NCI-H69 (cell line): ENCODE measurements around the gene CACNA1E.

Experiments
- DNase-seq: peaks from one replicate; lab custom pipeline; 2025; lab: John Stamatoyannopoulos, UW

CACNA1E gene

GRCh38 chr1:181632960-181633359 lies 149.6 kb downstream of the CACNA1E start:
- no peak for DNase-seq

DNA sequence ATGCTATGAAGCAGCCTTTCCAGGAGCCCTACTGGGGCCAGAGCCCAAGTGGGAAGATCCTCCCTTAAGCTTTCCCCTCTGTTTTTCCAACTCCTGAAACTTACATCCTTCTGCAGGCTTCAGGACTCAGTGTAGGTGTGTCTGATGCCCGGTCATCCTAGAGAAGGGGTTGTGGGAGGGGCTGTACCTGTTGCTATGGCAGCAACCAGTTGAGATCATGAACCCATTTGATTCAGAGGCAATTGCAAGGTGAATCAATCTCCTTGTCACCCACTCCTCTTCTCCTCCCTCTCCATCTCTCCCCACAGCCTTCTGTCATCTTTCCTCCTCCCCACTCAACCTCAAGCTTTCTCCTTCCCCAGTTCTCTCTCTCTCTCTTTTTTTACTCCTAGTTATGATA lies 151.8 kb downstream of the CACNA1E start:
- DNase-seq, result peak; percentile 41

DNA sequence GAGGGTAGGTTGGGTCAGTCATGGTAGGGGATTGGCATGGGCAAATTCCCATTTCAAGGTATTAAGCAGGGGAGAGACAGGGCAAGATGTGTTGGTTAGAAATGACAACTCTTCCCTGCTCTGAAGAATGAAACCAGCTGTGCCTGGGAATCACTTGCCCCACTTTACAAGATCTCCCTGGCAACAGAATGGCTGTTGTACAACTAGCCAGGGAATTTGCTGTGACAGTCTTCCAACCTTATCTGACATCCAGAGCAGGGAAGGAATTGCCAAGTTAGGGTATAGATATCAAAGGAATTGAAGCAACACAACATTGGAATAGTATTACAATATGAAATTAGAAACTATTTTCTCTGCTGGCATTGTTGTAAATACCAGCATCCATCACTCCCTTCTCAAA lies 154.7 kb downstream of the CACNA1E start:
- no peak for DNase-seq

- no peak for DNase-seq
Measured at GRCh38 chr1:181640956-181641355, 157.6 kb downstream of the CACNA1E start.

- DNase-seq, result no peak
Measured at GRCh38 chr1:181643631-181644030, 160.3 kb downstream of the CACNA1E start.

DNA sequence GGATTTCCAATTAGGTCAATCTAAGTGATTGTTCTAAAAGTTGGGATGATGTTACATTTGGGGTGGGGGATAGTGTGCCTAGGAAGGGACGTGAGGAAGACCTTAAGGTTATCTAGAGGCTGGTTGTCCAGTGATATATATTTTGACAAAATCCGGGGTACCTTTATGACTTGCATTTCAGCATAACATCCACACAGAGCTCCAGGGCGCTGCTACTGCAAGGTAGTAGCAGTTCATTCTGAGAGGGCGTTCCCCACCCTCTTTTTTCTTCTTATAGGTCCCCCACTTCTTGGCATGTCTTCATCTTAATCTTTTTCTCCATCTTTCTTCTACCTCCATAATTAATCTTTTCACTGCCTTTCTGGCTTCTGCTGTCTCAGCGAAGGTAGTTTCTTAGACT lies 161.9 kb downstream of the CACNA1E start:
- DNase-seq, result no peak

- peak; percentile 80 for DNase-seq
Measured at GRCh38 chr1:181646710-181647109, 163.4 kb downstream of the CACNA1E start.

- DNase-seq, result peak; percentile 89
Measured at GRCh38 chr1:181647314-181648035, 164.2 kb downstream of the CACNA1E start.

DNA sequence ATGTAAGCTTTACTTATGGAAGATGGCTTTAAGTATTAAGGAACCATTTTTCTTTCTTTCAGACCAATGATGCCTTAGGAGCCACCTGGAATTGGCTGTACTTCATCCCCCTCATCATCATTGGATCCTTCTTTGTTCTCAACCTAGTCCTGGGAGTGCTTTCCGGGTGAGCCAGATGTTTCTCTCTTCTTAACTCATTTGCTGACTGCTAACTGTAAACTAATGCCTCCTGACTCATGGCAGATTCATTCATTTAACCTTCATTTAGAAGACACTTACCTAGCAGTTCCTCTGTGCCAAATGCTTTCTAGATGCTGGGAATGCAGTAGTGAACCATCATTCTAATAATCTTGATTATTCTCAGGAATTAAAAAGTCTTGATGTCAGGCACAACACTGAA lies 168.0 kb downstream of the CACNA1E start:
- DNase-seq, result no peak

GRCh38 chr1:181655756-181656155 lies 172.4 kb downstream of the CACNA1E start:
- no peak for DNase-seq

DNA sequence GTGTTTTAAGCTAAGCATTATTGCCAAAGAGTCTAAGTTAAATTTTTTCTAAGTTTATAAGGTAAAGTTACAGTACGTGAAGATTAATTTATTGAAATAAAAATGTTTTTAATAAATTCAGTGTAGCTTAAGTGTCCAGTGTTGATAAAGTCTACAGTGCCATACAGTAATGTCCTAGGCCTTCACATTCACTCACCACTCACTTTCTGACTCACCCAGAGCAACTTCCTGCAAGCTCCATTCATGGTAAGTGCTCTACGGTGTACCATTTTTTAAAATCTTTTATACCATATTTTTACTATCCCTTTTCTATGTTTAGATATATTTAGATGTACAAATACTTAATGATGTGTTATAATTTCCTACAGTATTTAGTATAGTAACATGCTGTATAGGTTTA lies 173.2 kb downstream of the CACNA1E start:
- no peak for DNase-seq

DNA sequence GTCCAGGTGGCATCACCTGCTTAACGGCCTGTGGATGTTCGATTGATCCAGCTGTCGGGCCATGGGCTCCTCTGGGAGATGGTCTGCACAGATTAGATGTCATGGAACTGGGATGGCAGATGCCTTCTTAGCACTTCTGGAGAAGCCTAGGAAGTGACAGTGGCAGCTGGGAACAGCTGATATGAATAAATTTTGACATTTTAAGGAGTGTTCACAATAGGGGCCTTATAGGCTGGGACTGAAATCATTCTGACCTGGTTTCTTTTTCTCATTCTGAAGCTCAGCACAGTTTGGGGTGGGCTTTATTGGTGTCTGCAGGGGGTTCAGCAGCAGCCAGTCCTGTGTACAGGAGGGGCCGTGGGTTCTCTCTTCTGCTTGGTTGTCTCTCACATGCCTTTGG lies 175.3 kb downstream of the CACNA1E start:
- DNase-seq, result no peak

DNA sequence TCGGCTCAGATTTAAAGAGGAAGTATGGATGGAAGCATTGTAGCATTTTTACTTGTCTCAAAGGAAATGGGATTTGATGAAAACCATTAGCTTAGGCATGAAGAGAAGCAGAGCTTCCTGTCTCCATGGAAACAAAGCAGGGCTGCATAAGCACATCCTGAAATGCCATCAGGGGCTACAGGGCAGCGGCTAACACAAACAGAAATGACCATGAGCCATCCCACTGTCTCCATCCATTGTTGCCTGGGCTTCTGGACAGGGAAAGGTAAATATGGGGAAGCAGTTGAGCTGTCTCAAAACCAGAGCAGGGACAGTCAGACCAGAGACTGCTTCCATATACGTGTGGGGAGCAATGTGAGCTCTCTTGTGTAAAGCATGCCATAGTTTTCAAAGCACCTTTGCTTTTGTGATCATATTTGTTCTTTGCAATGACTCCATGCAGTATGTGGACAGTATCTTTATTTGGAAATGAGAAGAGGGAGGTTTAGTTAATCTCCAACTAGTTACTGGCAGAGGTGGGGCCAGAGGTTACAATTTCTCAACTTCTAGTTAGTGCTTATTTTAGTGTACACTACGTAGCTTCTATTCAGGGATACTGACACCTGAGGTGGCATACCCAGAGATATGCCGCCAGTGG lies 176.1 kb downstream of the CACNA1E start:
- DNase-seq, result no peak

GRCh38 chr1:181660621-181661020 lies 177.3 kb downstream of the CACNA1E start:
- no peak for DNase-seq

GRCh38 chr1:181661569-181661968 lies 178.3 kb downstream of the CACNA1E start:
- DNase-seq, result peak; percentile 58

- DNase-seq, result peak; percentile 14
Measured at GRCh38 chr1:181662606-181663005, 179.3 kb downstream of the CACNA1E start.

GRCh38 chr1:181664543-181664942 lies 181.2 kb downstream of the CACNA1E start:
- no peak for DNase-seq

- peak; percentile 58 for DNase-seq
Measured at GRCh38 chr1:181669246-181669645, 185.9 kb downstream of the CACNA1E start.

DNA sequence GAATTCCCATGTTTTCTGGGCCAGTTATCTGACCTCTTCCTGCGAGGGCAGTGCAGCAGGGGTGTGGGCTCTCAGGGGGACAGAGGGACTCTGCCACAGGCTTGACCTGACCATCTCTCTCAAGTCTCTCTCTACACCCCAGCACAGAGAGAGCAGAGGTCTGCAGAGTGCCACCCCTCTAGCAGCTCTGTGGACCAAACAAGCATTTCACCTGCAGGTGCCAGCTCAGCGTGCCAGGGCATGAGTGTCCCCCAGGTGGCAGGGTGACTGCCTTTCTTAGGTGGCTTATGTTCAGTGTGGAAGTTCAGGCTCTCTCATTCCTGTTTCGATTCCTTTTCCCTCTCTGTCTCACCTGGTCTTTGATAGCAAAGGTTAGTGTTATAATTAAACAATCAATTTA lies 191.3 kb downstream of the CACNA1E start:
- peak; percentile 68 for DNase-seq

- DNase-seq, result peak; percentile 46
Measured at GRCh38 chr1:181675091-181675917, 192.0 kb downstream of the CACNA1E start.

GRCh38 chr1:181675918-181676190 lies 192.5 kb downstream of the CACNA1E start:
- no peak for DNase-seq

DNA sequence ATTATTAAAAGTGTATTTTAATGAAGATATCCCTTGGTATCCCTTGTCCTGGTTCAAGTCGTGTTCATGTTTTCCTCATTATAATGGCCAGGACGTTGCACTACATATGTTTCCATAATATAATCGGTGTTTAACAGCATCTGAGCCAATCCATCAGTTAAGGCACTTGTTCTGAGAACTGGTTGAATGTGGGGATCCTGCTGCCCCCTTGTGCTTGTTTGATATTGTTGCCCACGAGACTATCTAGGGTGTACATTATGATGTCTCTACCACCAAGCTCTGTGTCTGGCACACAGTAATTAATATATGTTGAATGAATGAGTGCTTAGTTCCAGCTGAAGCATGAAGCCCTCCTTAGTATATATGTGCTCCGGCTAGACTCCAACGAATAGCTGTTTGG lies 193.0 kb downstream of the CACNA1E start:
- DNase-seq, result peak; percentile 85

DNA sequence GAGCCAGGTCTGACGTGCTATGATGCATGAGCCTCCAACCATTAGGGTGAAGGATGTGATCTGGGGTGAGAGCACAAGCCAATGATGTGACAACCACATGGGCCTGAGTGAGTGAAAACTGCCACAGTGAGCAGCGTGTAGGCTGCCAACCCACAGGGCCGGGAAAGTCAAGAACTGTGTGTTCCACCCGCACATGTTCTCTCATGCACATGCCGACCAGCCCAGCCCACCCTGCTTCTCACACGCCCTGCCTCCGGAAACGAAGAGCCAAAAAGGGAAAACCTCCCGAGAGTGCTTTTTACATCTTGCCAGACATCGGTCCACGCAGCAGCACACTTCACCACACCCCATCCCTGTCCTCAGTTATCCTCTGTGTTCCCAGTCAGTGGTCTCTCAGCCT lies 197.0 kb downstream of the CACNA1E start:
- no peak for DNase-seq
